GM12878 (cell line): ENCODE measurements around the gene NT5E. TPM values are rescaled to one million over a fixed set of nuclear protein-coding genes. Genes with fewer than 3 reads are reported as not detected.

ENCODE experiments used
- ATAC-seq: fragments of 200-7000 bp; cut with Tn5 transposase; 3 replicates; pipeline ENCODE4 v1.9.1; 2020; ENCODE audit warnings: mild to moderate bottlenecking, moderate library complexity
- BruUV-seq: library from RNA; stranded (reverse); fragments of 400-500 nt; replicated peaks from 2 replicates; lab custom pipeline; 2021; lab: Mats Ljungman, UMichigan
- CTCF ChIA-PET: fragments of 300-600 bp; sonication (Branson Sonifier 250); formaldehyde crosslinking; extraction: SDS; loops from one replicate; lab custom pipeline; 2021; ENCODE audit warnings: inconsistent platforms; lab: Yijun Ruan, JAX
- POLR2A ChIA-PET: fragments of 350-600 bp; formaldehyde crosslinking; extraction: SDS; loops from one replicate; lab custom pipeline; 2021; ENCODE audit warnings: inconsistent platforms; lab: Charles Lee
- RAD21 ChIA-PET: fragments of 300-600 bp; sonication (Branson Sonifier 250); formaldehyde crosslinking; loops from one replicate; lab custom pipeline; 2023; ENCODE audit warnings: antibody characterized with exemption; ENCODE audit not compliant: unreplicated experiment; lab: Charles Lee
- SMC1A ChIA-PET: fragments of 300-600 bp; sonication (Branson Sonifier 250); formaldehyde crosslinking; loops from one replicate; lab custom pipeline; 2023; ENCODE audit not compliant: unreplicated experiment, uncharacterized antibody; lab: Charles Lee
- DNase-seq: peaks from one replicate; pipeline ENCODE4 v3.0.0-alpha.2; 2011; ENCODE audit warnings: low read depth, low spot score
- FAIRE-seq: peaks from 3 replicates; lab custom pipeline; 2011; peaks lifted over from hg19 to GRCh38; lab: Jason Lieb, UNC
- H2AFZ ChIP-seq: 2 replicates; pipeline ENCODE4 v1.6.0; 2011; ENCODE audit warnings: low read depth, low read length, control low read depth; ENCODE audit not compliant: control insufficient read depth
- H3K27ac ChIP-seq: 2 replicates; pipeline ENCODE4 v1.5.1; 2011; ENCODE audit warnings: control low read depth; ENCODE audit not compliant: control insufficient read depth, insufficient read depth
- H3K27me3 ChIP-seq, 2 experiments: replicated peaks in 1 of 2; 2 replicates each; pipeline versions ENCODE4 v1.6.0 to v1.6.1; 2011; ENCODE audit warnings: low read length in 1 of 2; ENCODE audit not compliant: control insufficient read depth in 2 of 2, insufficient read depth in 2 of 2
- H3K36me3 ChIP-seq, 2 experiments: 2 replicates each; pipeline ENCODE4 v1.5.1; 2011; ENCODE audit warnings: low read length in 1 of 2; ENCODE audit not compliant: control insufficient read depth in 2 of 2, insufficient read depth in 2 of 2
- H3K4me1 ChIP-seq: 2 replicates; pipeline ENCODE4 v1.6.1; 2011; ENCODE audit warnings: mild to moderate bottlenecking, low read length, moderate library complexity, mixed read lengths; ENCODE audit not compliant: control insufficient read depth, insufficient read depth
- H3K4me2 ChIP-seq: 2 replicates; pipeline ENCODE4 v1.6.0; 2011; ENCODE audit warnings: control low read depth; ENCODE audit not compliant: control insufficient read depth, insufficient read depth
- H3K4me3 ChIP-seq: fragments of 200-600 bp; sonication (generic); 2 replicates; pipeline ENCODE4 v1.5.1; 2016
- H3K79me2 ChIP-seq: 2 replicates; pipeline ENCODE4 v1.6.0; 2011; ENCODE audit warnings: low read length; ENCODE audit not compliant: control insufficient read depth, insufficient read depth
- H3K9ac ChIP-seq: 2 replicates; pipeline ENCODE4 v1.8.0; 2011; ENCODE audit warnings: low read length, control low read depth, mixed read lengths; ENCODE audit not compliant: control insufficient read depth, insufficient read depth
- H3K9me3 ChIP-seq: replicated peaks from 3 replicates; pipeline ENCODE4 v1.5.1; 2011; ENCODE audit warnings: mild to moderate bottlenecking, low read length; ENCODE audit not compliant: control insufficient read depth, insufficient read depth
- H4K20me1 ChIP-seq: 2 replicates; pipeline ENCODE4 v1.6.0; 2011; ENCODE audit not compliant: control insufficient read depth, insufficient read depth
- EGR1 ChIP-seq, 2 experiments: IDR thresholded peaks; 1 replicate in 1 of 2; 2 replicates in 1 of 2; pipeline ENCODE4 v1.6.1; 2011 to 2012; ENCODE audit warnings: low read depth in 2 of 2, low read length in 2 of 2, borderline replicate concordance in 1 of 2, mild to moderate bottlenecking in 1 of 2, moderate library complexity in 1 of 2
- IKZF1 ChIP-seq: fragments of 450-650 bp; conservative IDR thresholded peaks from 2 replicates; pipeline ENCODE4 v1.6.1; 2017; ENCODE audit warnings: antibody characterized with exemption, mild to moderate bottlenecking
- NRF1 ChIP-seq: conservative IDR thresholded peaks from 2 replicates; pipeline ENCODE4 v1.6.1; 2011; ENCODE audit warnings: mild to moderate bottlenecking, low read depth, low read length, improper control_type of control experiment
- RAD51 ChIP-seq: fragments of 450-650 bp; IDR thresholded peaks from 2 replicates; pipeline ENCODE4 v1.6.1; 2016; ENCODE audit warnings: moderate library complexity, mild to moderate bottlenecking, inconsistent platforms
- RUNX3 ChIP-seq: IDR thresholded peaks from 2 replicates; pipeline ENCODE4 v1.6.1; 2012; ENCODE audit warnings: low read length, inconsistent platforms
- SRF ChIP-seq, 2 experiments: IDR thresholded peaks; 2 replicates each; pipeline ENCODE4 v1.6.1; 2011; ENCODE audit warnings: low read depth in 2 of 2, low read length in 2 of 2, mild to moderate bottlenecking in 1 of 2, moderate library complexity in 1 of 2
- ZNF384 ChIP-seq: IDR thresholded peaks from 2 replicates; pipeline ENCODE4 v1.6.1; 2012; ENCODE audit warnings: low read depth, mild to moderate bottlenecking, low read length, improper control_type of control experiment, borderline replicate concordance
- WGBS: methylation state at CpG from one replicate; pipeline ENCODE4 v1.1.6; 2016; ENCODE audit warnings: low lambda C conversion rate; ENCODE audit not compliant: insufficient replicate concordance, insufficient coverage; ENCODE audit errors: missing lambda C conversion rate; 5-methylcytosine and 5-hydroxymethylcytosine counted together
- in situ Hi-C: fragments of 300-500 bp; cut with MboI; formaldehyde crosslinking; loops from 9 replicates; pipeline ENCODE4 v1.14.3; 2018; ENCODE audit warnings: mixed read lengths
- intact Hi-C: fragments of 100-400 bp; cut with micrococcal nuclease; formaldehyde crosslinking; loops from one replicate; pipeline ENCODE4 v1.14.2; 2022; ENCODE audit not compliant: unreplicated experiment
- polyA plus RNA-seq, 11 experiments: library from polyadenylated mRNA; depleted of rRNA in 4 of 11; unstranded in 6 of 11; stranded (reverse) in 5 of 11; fragments of >200 nt; fragmentation: Nextera tagmentation in 4 of 11; fragmentation: Illumina TruSeq in 1 of 11; extraction: Ambion mirVana in 4 of 11; extraction: Trizol in 1 of 11; gene quantifications; 1 replicate in 1 of 11; 2 replicates in 10 of 11; pipeline versions ENCODE4 v1.2.1 to v1.2.3, GENCODE V29; 2011 to 2016; ENCODE audit warnings: inconsistent platforms in 2 of 11, missing spikeins in 2 of 11, low read depth in 1 of 11
- total RNA-seq, 4 experiments: library from RNA; depleted of rRNA in 3 of 4; stranded (reverse); fragments of >200 nt in 3 of 4; fragmentation: Illumina TruSeq in 1 of 4; extraction: Trizol in 1 of 4; gene quantifications; 2 replicates each; pipeline versions ENCODE4 v1.2.1 to v1.2.3, GENCODE V29; 2013 to 2021
- TF ChIP-seq, protein P1 (sequence below): fragments of 450-650 bp; IDR thresholded peaks from 2 replicates; pipeline ENCODE4 v1.6.1; 2016; ENCODE audit warnings: mild to moderate bottlenecking, moderate library complexity, borderline replicate concordance
- TF ChIP-seq, protein P2 (sequence below): IDR thresholded peaks from 2 replicates; pipeline ENCODE4 v1.6.1; 2012; ENCODE audit warnings: improper control_type of control experiment, low read depth, low read length; ENCODE audit not compliant: insufficient replicate concordance
- TF ChIP-seq, protein P3 (sequence below): IDR thresholded peaks from 2 replicates; pipeline ENCODE4 v1.6.1; 2012; ENCODE audit warnings: mild to moderate bottlenecking, low read depth, low read length

NT5E gene
- total and polyA plus RNA-seq, 10 of the 15 experiments (the other 5 are each of a cell fraction or from before 2014, with no cell fraction given), result 1.9 to 9.7 (median 7.3) TPM

DNA sequence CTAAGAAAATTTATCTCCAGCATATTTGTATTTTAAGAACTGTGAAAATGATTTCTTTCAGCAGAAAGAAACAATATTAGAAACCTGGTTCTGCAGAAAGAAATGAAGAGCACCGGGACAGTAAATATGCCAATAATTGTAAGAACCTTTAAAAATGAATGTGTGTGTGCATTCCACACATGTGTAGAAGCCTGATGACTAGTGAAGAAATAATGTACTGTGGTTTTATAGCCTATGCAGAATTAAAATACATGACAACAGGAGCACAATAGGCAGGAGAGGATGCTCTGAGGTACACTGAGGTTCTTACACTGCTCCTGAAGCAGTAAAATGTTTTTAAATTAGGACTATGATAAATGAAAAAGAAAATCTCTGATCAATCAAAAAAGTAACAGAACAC lies 94.9 kb downstream of the NT5E start:
- H3K79me2 ChIP-seq, result no peaks in the 10 kb centered on the region
- no peaks in the 10 kb centered on the region for H3K4me1 ChIP-seq
- no peak overlapping the region for H3K4me2 ChIP-seq
- DNase-seq (no peak), FAIRE-seq (no peak), ATAC-seq (no peak)
- RAD21 ChIA-PET, result no interaction called here
- POLR2A ChIA-PET, result no interaction called here
- H3K36me3 ChIP-seq, result peaks cover 0 to 7% of the 10 kb centered on the region in 2 experiments; a peak in 3 of 4 replicates
- H3K27me3 ChIP-seq, result no peaks in the 10 kb centered on the region
- 100% methylated on average over 1 of the region's 1 CpG for WGBS
- intact Hi-C loops (no loop called here), in situ Hi-C loops (no loop called here)
- SMC1A ChIA-PET, result interaction anchor here (0.9 to 2.4 kb wide), 2 partner anchors 15 to 69 kb away, joined by 3 to 10 read pairs; no protein-coding TSS in a partner anchor
- H2AFZ ChIP-seq, result no peak overlapping the region
- no peak overlapping the region for H3K9ac ChIP-seq
- H3K4me3 ChIP-seq, result no peak overlapping the region
- no peaks in the 10 kb centered on the region for H3K9me3 ChIP-seq
- no TSS peak for BruUV-seq
- H4K20me1 ChIP-seq, result no peaks in the 10 kb centered on the region
- no peak overlapping the region for H3K27ac ChIP-seq
- CTCF ChIA-PET, result interaction anchor here (0.7 kb wide), 1 partner anchor 21 kb away, joined by 3 read pairs; no protein-coding TSS in a partner anchor
- TF ChIP-seq ZNF384 (no peak), RUNX3 (no peak), EGR1 (IDR thresholded peaks at IDR 0.05; ENCODE audit: borderline replicate concordance in 1 of 2, low read depth in 2 of 2, low read length in 2 of 2) (no peak), RAD51 (no peak), IKZF1 (no peak), NRF1 (no peak), SRF (IDR thresholded peaks at IDR 0.05; ENCODE audit: low read depth in 2 of 2, low read length in 2 of 2) (no peak)
- TF ChIP-seq, protein P1, sequence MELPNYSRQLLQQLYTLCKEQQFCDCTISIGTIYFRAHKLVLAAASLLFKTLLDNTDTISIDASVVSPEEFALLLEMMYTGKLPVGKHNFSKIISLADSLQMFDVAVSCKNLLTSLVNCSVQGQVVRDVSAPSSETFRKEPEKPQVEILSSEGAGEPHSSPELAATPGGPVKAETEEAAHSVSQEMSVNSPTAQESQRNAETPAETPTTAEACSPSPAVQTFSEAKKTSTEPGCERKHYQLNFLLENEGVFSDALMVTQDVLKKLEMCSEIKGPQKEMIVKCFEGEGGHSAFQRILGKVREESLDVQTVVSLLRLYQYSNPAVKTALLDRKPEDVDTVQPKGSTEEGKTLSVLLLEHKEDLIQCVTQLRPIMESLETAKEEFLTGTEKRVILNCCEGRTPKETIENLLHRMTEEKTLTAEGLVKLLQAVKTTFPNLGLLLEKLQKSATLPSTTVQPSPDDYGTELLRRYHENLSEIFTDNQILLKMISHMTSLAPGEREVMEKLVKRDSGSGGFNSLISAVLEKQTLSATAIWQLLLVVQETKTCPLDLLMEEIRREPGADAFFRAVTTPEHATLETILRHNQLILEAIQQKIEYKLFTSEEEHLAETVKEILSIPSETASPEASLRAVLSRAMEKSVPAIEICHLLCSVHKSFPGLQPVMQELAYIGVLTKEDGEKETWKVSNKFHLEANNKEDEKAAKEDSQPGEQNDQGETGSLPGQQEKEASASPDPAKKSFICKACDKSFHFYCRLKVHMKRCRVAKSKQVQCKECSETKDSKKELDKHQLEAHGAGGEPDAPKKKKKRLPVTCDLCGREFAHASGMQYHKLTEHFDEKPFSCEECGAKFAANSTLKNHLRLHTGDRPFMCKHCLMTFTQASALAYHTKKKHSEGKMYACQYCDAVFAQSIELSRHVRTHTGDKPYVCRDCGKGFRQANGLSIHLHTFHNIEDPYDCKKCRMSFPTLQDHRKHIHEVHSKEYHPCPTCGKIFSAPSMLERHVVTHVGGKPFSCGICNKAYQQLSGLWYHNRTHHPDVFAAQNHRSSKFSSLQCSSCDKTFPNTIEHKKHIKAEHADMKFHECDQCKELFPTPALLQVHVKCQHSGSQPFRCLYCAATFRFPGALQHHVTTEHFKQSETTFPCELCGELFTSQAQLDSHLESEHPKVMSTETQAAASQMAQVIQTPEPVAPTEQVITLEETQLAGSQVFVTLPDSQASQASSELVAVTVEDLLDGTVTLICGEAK, result no peak
- TF ChIP-seq, protein P2, sequence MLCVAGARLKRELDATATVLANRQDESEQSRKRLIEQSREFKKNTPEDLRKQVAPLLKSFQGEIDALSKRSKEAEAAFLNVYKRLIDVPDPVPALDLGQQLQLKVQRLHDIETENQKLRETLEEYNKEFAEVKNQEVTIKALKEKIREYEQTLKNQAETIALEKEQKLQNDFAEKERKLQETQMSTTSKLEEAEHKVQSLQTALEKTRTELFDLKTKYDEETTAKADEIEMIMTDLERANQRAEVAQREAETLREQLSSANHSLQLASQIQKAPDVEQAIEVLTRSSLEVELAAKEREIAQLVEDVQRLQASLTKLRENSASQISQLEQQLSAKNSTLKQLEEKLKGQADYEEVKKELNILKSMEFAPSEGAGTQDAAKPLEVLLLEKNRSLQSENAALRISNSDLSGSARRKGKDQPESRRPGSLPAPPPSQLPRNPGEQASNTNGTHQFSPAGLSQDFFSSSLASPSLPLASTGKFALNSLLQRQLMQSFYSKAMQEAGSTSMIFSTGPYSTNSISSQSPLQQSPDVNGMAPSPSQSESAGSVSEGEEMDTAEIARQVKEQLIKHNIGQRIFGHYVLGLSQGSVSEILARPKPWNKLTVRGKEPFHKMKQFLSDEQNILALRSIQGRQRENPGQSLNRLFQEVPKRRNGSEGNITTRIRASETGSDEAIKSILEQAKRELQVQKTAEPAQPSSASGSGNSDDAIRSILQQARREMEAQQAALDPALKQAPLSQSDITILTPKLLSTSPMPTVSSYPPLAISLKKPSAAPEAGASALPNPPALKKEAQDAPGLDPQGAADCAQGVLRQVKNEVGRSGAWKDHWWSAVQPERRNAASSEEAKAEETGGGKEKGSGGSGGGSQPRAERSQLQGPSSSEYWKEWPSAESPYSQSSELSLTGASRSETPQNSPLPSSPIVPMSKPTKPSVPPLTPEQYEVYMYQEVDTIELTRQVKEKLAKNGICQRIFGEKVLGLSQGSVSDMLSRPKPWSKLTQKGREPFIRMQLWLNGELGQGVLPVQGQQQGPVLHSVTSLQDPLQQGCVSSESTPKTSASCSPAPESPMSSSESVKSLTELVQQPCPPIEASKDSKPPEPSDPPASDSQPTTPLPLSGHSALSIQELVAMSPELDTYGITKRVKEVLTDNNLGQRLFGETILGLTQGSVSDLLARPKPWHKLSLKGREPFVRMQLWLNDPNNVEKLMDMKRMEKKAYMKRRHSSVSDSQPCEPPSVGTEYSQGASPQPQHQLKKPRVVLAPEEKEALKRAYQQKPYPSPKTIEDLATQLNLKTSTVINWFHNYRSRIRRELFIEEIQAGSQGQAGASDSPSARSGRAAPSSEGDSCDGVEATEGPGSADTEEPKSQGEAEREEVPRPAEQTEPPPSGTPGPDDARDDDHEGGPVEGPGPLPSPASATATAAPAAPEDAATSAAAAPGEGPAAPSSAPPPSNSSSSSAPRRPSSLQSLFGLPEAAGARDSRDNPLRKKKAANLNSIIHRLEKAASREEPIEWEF, result no peak
- TF ChIP-seq, protein P3, sequence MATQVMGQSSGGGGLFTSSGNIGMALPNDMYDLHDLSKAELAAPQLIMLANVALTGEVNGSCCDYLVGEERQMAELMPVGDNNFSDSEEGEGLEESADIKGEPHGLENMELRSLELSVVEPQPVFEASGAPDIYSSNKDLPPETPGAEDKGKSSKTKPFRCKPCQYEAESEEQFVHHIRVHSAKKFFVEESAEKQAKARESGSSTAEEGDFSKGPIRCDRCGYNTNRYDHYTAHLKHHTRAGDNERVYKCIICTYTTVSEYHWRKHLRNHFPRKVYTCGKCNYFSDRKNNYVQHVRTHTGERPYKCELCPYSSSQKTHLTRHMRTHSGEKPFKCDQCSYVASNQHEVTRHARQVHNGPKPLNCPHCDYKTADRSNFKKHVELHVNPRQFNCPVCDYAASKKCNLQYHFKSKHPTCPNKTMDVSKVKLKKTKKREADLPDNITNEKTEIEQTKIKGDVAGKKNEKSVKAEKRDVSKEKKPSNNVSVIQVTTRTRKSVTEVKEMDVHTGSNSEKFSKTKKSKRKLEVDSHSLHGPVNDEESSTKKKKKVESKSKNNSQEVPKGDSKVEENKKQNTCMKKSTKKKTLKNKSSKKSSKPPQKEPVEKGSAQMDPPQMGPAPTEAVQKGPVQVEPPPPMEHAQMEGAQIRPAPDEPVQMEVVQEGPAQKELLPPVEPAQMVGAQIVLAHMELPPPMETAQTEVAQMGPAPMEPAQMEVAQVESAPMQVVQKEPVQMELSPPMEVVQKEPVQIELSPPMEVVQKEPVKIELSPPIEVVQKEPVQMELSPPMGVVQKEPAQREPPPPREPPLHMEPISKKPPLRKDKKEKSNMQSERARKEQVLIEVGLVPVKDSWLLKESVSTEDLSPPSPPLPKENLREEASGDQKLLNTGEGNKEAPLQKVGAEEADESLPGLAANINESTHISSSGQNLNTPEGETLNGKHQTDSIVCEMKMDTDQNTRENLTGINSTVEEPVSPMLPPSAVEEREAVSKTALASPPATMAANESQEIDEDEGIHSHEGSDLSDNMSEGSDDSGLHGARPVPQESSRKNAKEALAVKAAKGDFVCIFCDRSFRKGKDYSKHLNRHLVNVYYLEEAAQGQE, result no peak
